Activated B cell treated with CpG ODN at 0.5 μM for 24 hours (primary cell): ENCODE results near the gene LRRIQ4. TPM values are rescaled to one million over a fixed set of nuclear protein-coding genes. Genes with fewer than 3 reads are reported as not detected.
A peak's percentile ranks its signal among the peaks of the same experiment; 100 is the strongest.

Experiments used
- ATAC-seq: fragments of 200-7000 bp; cut with Tn5 transposase; one replicate; pipeline ENCODE4 v1.10.0; 2021; ENCODE audit warnings: low read depth, mild to moderate bottlenecking, moderate library complexity
- CTCF ChIA-PET: fragments of 350-600 bp; sonication (Branson Sonifier 250); formaldehyde crosslinking; loops from one replicate; lab custom pipeline; 2021; ENCODE audit warnings: antibody characterized with exemption; lab: Charles Lee
- POLR2A ChIA-PET: fragments of 350-600 bp; sonication (Branson Sonifier 250); formaldehyde crosslinking; loops from one replicate; lab custom pipeline; 2021; ENCODE audit warnings: antibody characterized with exemption; lab: Charles Lee
- DNase-seq: peaks from one replicate; pipeline ENCODE4 v3.0.0; 2022
- H3K27ac Mint-ChIP-seq: one replicate; pipeline ENCODE4 v1.8.0; 2020; ENCODE audit warnings: mixed read lengths
- H3K27me3 Mint-ChIP-seq: one replicate; pipeline ENCODE4 v1.8.0; 2021; ENCODE audit warnings: mixed read lengths
- H3K36me3 Mint-ChIP-seq: one replicate; pipeline ENCODE4 v1.8.0; 2021; ENCODE audit warnings: low read depth, mixed read lengths
- H3K4me1 Mint-ChIP-seq: one replicate; pipeline ENCODE4 v1.8.0; 2021; ENCODE audit warnings: mixed read lengths
- H3K4me3 Mint-ChIP-seq: one replicate; pipeline ENCODE4 v1.8.0; 2020; ENCODE audit warnings: mild to moderate bottlenecking, mixed read lengths
- H3K9me3 Mint-ChIP-seq: one replicate; pipeline ENCODE4 v1.8.0; 2020; ENCODE audit warnings: mixed read lengths
- CTCF ChIP-seq: fragments of 200-600 bp; IDR thresholded peaks from one replicate; pipeline ENCODE4 v1.8.0; 2022; ENCODE audit warnings: antibody characterized with exemption, mild to moderate bottlenecking
- intact Hi-C: fragments of 100-400 bp; cut with micrococcal nuclease; formaldehyde crosslinking; loops from one replicate; pipeline ENCODE4 v1.15.1; 2024
- total RNA-seq: library from RNA; stranded (reverse); gene quantifications from 2 replicates; pipeline ENCODE4 v1.2.3, GENCODE V29; 2022

The LRRIQ4 gene
- total RNA-seq, 1 donor from 2014 or later = 0.40 TPM

DNA sequence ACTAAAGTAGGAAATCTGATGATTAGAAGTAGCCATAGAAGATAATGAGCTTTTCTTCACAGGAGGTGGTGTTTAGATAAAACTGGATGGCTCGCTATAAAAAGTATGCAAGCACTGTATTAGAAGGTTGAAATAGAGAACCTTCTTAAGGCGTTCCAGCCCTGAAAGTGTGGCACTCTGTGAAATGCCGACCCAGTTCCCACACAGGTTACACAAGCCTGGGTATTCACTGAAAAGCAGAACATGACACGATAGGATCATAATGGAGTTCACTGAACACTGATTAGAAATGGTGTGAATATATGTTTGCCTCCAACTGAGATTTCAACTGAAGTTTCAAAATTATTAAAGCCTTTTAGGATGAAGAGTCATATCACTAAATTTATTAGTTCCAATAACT lies 15.0 kb downstream of the LRRIQ4 start:
- H3K36me3 Mint-ChIP-seq = no peaks in the 10 kb centered on the region
- intact Hi-C loops = no loop called here
- H3K4me3 Mint-ChIP-seq = no peak overlapping the region
- H3K9me3 Mint-ChIP-seq = no peaks in the 10 kb centered on the region
- POLR2A ChIA-PET = no interaction called here
- peaks cover 4% of the 10 kb centered on the region for H3K4me1 Mint-ChIP-seq
- no peaks in the 10 kb centered on the region for H3K27me3 Mint-ChIP-seq
- no peak for DNase-seq
- no peak overlapping the region for H3K27ac Mint-ChIP-seq
- TF ChIP-seq CTCF = no peak
- ATAC-seq = no peak
- CTCF ChIA-PET = no interaction called here

DNA sequence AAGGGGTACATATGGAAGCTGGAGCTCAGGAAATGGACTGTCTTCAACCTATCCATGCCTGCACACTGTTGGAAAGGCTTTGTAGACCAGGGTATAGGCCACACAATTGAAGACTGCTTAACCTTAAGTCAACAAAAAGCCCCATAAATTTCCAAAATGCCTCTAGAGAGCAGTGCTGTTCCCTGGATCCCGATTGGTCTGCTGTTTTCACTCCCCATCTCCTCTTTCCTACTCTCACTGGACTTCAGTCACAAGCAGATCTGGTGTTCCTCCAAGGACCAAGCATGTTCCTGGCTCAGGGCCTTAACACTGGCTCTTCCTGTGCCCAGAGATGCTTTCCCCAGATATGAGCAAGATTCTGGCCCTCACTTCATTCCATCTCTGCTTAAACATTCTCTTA lies 22.9 kb downstream of the LRRIQ4 start:
- Mint-ChIP-seq H3K4me3 (peak overlapping the region; percentile 44), H3K4me1 (peaks cover 30% of the 10 kb centered on the region), H3K36me3 (no peaks in the 10 kb centered on the region), H3K27me3 (no peaks in the 10 kb centered on the region), H3K27ac (peak overlapping the region; percentile 97), H3K9me3 (no peaks in the 10 kb centered on the region)
- ChIA-PET CTCF (interaction anchor here (1.8 kb wide), 1 partner anchor 21 kb away, joined by 4 read pairs; no protein-coding TSS in a partner anchor), POLR2A (interaction anchor here (0.7 to 2.2 kb wide), 10 partner anchors 11 to 521 kb away, joined by 3 to 20 read pairs (median 6); partner anchors contain the start of genes LRRC34, LRRIQ4, MYNN and SEC62)
- intact Hi-C loops = no loop called here
- TF ChIP-seq CTCF = no peak
- no peak for ATAC-seq
- DNase-seq = no peak

GRCh38 chr3:169836078-169836941 lies 23.6 kb downstream of the LRRIQ4 start:
- ATAC-seq (peak; percentile 93), DNase-seq (no peak)
- H3K27me3 Mint-ChIP-seq = no peaks in the 10 kb centered on the region
- no peak for TF ChIP-seq CTCF
- H3K27ac Mint-ChIP-seq = peak overlapping the region; percentile 97
- H3K9me3 Mint-ChIP-seq = no peaks in the 10 kb centered on the region
- ChIA-PET POLR2A (interaction anchor here (0.6 to 2.2 kb wide), 12 partner anchors 10 to 520 kb away, joined by 3 to 20 read pairs (median 6); partner anchors contain the start of genes LRRC34, LRRIQ4, MYNN and SEC62), CTCF (interaction anchor here (0.7 to 0.8 kb wide), 2 partner anchors 10 to 24 kb away, joined by 3 to 5 read pairs; partner anchors contain the start of genes LRRC34 and LRRIQ4)
- intact Hi-C loops = loop anchor here (1.0 to 2.0 kb wide), 3 partner anchors 10 to 64 kb away; partner anchors contain the start of gene MYNN
- H3K4me1 Mint-ChIP-seq = peaks cover 38% of the 10 kb centered on the region
- H3K36me3 Mint-ChIP-seq = no peaks in the 10 kb centered on the region
- peak overlapping the region; percentile 44 for H3K4me3 Mint-ChIP-seq

DNA sequence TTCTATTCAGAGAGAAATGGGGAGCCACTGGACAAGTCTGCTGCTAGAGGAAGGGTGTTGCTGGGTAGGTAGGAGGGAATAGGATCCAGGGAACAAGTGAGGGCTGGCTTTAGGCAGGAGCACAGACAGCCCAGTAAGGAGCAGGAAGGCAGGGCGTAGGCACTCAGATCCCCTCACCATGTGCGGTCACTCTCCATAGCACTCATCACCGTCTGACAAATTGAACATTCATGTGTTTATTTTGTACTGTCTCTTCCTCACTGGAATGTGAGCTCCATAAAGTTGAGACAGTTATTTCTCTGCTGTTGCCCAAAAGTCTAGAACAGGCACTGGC lies 24.2 kb downstream of the LRRIQ4 start:
- ChIA-PET POLR2A (interaction anchor here (1.0 to 2.2 kb wide), 6 partner anchors 10 to 520 kb away, joined by 4 to 19 read pairs (median 6); partner anchors contain the start of genes MYNN and SKIL), CTCF (interaction anchor here (0.8 kb wide), 1 partner anchor 10 kb away, joined by 5 read pairs; no protein-coding TSS in a partner anchor)
- Mint-ChIP-seq H3K27ac (peak overlapping the region; percentile 97), H3K9me3 (no peaks in the 10 kb centered on the region), H3K36me3 (no peaks in the 10 kb centered on the region), H3K4me1 (peaks cover 43% of the 10 kb centered on the region), H3K4me3 (peak overlapping the region; percentile 8), H3K27me3 (no peaks in the 10 kb centered on the region)
- intact Hi-C loops = loop anchor here (1.0 to 2.0 kb wide), 3 partner anchors 9 to 64 kb away; partner anchors contain the start of gene MYNN
- TF ChIP-seq CTCF = no peak
- no peak for ATAC-seq
- no peak for DNase-seq

- no peak for DNase-seq
- Mint-ChIP-seq H3K4me3 (no peak overlapping the region), H3K4me1 (peaks cover 54% of the 10 kb centered on the region), H3K27ac (no peak overlapping the region), H3K27me3 (no peaks in the 10 kb centered on the region), H3K36me3 (no peaks in the 10 kb centered on the region), H3K9me3 (peaks cover 3% of the 10 kb centered on the region)
- intact Hi-C loops = no loop called here
- POLR2A ChIA-PET = interaction anchor here (0.5 kb wide), 1 partner anchor 23 kb away, joined by 3 read pairs; no protein-coding TSS in a partner anchor
- CTCF ChIA-PET = no interaction called here
- no peak for TF ChIP-seq CTCF
- ATAC-seq = no peak
Observed at GRCh38 chr3:169838511-169839030, 25.9 kb downstream of the LRRIQ4 start.
